A204.1 (cell line): ENCODE results near the gene BTN2A1.

Experiments
- FAIRE-seq: peaks from 2 replicates; lab custom pipeline; 2012; peaks lifted over from hg19 to GRCh38; lab: Jason Lieb, UNC

BTN2A1 gene

DNA sequence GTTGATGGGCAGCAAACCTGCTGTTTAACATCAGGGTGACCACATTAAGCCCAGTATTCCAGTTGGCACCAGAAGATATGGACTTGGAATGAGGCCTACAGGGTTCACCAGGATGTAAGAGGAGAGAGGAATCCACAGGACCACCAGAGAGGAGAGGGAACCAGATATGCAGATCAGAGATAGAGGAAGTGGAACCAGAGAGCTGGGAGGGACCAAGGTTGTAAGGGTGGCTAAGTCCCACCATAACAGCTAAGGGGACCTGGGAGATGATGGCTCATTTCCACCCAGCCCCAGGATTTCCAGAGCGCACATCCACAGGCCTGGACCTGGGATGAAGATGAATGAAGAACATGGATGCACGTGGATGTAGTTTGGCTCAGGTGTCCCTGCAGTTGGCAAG, 11.1 kb downstream of the BTN2A1 start:
- no peak for FAIRE-seq

- no peak for FAIRE-seq
Measured at GRCh38 chr6:26470643-26471042, 12.9 kb downstream of the BTN2A1 start.

- FAIRE-seq, result no peak
Measured at GRCh38 chr6:26471970-26472369, 14.2 kb downstream of the BTN2A1 start.

- FAIRE-seq, result no peak
Measured at GRCh38 chr6:26472549-26473290, 15.0 kb downstream of the BTN2A1 start.

DNA sequence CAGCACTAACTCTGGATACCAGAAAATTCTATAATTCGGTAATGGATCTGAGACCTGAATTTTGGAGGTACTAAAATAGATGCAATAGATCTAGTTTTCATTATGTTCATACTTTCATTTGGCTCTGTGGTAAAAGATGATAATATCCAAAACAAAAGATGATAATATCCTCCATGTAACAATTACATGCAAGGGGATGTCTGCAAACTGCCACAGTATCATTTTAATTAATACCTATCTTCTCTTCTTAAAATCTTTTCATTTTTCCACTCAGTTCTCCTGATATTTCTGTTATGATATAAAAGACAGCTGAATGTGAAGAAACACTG, 15.6 kb downstream of the BTN2A1 start:
- FAIRE-seq, result no peak

DNA sequence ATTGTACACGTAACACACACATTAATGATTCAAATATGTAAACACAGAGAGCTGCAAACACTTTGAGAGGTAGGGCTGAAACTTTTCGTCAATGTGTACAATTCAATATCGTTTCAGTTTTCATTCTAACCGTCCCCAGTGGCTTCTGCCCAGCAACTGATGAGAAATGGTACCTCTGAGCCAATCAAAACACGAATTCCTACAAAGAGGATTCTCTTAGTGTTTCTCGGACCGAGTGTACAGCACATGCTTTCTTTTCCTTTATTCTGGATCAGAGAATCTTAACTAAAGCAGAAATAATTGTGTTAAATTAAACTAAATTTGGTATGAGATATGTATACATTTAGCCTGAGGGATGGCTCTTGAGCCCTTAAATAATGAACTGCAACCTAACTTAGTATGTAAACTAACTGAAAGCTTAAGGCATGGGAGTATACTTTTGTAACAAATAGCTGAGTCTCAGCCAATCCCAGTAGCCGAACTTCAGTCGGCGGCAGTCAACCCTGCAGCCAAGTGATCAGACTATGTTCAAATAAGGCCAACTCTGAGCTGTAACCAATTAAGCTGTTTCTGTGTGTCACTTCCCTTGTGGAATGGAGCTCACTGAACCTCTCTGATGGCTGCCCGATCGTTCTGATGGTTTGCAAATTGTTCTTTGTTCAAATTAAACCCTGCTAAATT, 16.1 kb downstream of the BTN2A1 start:
- FAIRE-seq, result peak; percentile 97

GRCh38 chr6:26474439-26474881, 16.7 kb downstream of the BTN2A1 start:
- no peak for FAIRE-seq

DNA sequence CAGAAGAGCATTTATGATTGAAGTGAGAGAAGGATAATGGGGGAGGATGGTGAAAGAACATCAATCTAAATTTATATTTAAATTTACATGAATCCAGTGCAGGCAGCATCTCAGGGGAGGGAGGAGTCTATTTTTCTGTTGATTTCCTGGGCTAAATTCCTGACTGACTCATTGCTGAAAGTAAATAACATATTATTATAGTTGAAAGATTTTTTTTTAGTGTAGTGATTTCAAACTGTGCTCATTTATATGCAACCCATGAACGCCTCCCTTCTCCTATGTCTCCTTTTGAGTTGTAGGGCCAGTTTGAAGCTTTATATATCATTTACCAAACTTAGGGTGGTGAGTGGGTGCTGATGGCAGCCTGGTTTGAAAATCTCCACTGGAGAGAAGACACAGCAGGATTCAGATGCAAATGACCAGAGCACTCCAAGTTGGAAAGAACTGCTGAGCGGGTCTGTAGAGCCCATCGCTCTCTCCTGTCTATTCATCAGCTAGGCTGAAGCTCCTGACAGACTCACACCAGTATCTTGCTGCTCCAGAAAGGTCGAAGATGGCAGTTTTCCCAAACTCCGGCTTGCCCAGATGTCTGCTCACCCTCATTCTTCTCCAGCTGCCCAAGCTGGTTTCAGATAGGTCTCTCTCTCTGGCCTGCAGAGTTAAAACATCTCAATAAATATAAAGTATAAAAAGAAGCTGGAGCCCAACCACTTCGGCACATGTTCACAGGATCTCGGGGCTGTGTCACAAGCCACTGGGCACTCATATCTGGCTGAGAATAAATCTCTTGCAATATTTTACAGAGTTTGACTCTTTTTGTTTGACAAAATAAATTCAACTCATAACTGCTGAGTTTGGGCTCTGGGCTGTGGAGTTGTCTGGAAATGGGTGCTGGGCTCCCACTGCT, 18.3 kb downstream of the BTN2A1 start:
- no peak for FAIRE-seq

- FAIRE-seq, result no peak
Measured at GRCh38 chr6:26476896-26477295, 19.1 kb downstream of the BTN2A1 start.

- FAIRE-seq, result no peak
Measured at GRCh38 chr6:26477426-26477825, 19.7 kb downstream of the BTN2A1 start.

DNA sequence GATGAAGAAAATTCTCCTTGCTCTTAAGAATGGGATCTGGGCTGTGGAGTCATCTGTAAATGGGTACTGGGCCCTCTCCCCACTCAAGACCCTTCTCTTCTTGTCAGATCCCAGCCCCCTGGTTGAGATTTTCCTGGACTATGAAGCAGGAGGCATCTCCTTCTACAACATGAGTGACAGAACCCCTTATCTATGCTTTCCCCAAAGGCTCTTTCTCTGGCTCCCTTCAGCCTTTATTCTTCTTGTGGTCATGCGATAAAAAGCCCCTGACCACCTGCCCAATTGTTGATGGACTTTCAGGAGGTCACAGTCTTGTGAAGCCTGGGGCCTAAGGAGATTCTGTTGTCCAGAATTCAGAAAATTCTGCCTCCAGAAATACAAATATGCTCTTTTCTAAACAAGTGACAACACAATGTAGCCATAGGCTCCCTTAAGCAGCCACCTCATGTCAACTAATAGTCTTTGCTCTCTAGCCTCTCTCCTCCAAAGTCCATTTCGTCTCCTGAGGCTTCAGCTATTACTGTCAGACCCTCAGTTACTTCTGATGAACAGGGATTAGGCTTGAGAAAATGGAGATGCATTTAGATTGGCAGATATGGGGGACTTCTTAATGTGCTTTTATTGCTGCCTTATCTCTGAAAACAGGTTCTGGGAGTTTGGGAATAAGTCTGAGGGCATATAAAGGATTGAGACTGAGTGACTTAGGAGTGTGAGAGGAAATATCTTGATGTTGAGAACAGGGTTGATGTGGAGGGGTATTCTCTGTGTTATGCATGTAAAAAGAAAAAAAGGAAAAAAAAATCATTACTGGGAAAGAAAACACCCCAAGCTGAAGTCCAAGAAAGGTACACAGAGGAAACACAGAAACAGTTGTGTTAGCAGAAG, 20.6 kb downstream of the BTN2A1 start:
- FAIRE-seq, result no peak

DNA sequence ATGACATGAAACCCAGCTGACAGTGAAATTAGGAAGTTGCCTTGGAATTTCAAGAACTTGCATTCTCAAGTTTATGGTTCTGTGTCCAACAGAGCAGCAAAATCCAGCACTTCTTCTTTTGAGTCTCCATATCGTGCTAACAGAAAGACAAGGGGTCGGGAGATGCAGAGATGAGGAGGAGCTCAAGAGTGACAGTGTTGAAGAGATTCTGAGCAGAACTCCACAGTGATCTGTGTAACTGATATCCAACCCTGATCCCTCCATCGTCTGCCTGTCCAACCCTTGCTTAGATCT, 21.2 kb downstream of the BTN2A1 start:
- no peak for FAIRE-seq

GRCh38 chr6:26482338-26482737, 24.6 kb downstream of the BTN2A1 start:
- no peak for FAIRE-seq

DNA sequence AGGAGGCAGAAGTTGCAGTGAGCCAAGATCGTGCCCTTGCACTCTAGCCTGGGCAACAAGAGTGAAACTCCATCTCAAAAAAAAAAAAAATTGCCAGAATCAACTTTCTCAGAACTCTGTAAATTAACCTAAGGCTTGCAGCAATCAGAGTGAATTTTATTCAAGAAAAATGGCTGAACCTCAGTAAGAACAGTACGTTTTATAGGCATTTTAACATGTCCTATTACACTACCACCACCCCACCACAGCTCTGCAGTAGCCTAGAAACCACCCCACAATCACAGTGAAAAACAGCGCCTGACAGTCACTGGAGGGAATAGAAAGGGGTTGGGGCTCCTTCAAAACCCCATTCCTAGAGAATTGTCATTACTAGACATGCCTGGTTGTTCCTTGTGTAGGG, 26.0 kb downstream of the BTN2A1 start:
- FAIRE-seq, result no peak

DNA sequence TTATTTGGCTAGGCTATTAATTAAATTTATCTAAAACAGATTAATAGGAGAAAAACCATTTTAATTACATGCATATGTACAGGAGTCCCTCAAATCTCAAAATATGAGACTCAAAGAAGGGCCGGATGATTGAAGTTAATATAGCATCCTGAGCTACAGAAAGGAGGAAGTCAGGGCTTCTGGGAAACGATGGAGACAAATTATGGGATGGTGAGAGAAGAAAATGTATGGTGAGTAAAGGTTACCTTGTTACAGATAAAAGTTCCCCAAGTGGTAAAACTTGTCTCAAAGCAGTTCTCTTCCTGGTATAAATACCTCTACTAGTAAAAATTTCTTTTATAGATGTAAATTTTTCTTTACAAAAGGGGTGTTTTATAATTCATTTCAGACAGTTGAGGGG, 26.4 kb downstream of the BTN2A1 start:
- no peak for FAIRE-seq

GRCh38 chr6:26485112-26485780, 27.5 kb downstream of the BTN2A1 start:
- FAIRE-seq, result no peak

GRCh38 chr6:26486358-26486757, 28.6 kb downstream of the BTN2A1 start:
- FAIRE-seq, result no peak

- no peak for FAIRE-seq
Measured at GRCh38 chr6:26487466-26487865, 29.7 kb downstream of the BTN2A1 start.

GRCh38 chr6:26489996-26490964, 32.5 kb downstream of the BTN2A1 start:
- no peak for FAIRE-seq

GRCh38 chr6:26491604-26492003, 33.8 kb downstream of the BTN2A1 start:
- FAIRE-seq, result no peak
